NCI-H2171 (cell line): ENCODE measurements around the gene KRTCAP3.

Source experiments
- DNase-seq: peaks from one replicate; lab custom pipeline; 2025; lab: John Stamatoyannopoulos, UW

Gene KRTCAP3

GRCh38 chr2:27441226-27441926 lies 805 bp upstream of the KRTCAP3 start:
- no peak for DNase-seq

GRCh38 chr2:27442920-27443282 lies 720 bp downstream of the KRTCAP3 start:
- DNase-seq: no peak

- DNase-seq: no peak
Observed at GRCh38 chr2:27445155-27445554, 3.0 kb downstream of the KRTCAP3 start.

DNA sequence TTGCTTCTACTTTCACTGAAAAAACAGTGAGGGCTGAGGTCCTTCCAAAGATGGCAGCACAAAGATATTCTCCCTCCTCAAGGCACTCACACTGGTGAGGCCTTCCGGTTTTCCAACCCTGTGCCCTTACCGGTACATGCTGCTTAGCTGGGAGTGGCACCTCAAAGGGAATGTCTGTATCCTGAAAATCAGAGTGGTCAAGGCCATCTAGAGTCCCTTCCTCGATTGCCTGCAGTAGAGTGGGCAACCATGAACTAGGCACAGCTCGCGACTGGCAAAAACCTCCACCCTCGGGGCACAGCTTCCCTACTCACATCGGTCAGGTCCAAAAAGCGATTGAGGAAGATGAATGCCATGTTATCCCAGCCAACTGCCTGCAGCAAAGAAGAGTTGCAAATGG lies 3.4 kb downstream of the KRTCAP3 start:
- DNase-seq: no peak

DNA sequence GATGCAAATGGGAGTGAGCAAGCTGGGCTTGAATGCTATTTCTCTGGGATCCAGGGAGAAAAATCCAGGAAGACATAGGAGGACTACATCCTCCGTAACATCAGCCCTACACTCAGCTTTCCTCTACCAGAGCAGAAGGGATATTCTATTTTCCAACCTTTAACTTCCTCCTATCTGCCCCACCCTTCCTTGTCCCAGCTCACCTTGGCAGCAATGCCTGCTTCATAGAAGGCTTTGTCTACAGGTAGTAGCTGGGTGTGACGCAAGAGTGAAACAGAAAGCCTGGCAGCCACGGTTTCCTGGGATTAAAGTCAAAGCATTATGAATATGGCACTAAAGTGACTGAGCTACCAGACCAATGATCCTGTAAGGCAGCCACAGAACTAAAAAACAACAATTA lies 3.9 kb downstream of the KRTCAP3 start:
- no peak for DNase-seq

- DNase-seq: no peak
Observed at GRCh38 chr2:27448381-27448780, 6.2 kb downstream of the KRTCAP3 start.

DNA sequence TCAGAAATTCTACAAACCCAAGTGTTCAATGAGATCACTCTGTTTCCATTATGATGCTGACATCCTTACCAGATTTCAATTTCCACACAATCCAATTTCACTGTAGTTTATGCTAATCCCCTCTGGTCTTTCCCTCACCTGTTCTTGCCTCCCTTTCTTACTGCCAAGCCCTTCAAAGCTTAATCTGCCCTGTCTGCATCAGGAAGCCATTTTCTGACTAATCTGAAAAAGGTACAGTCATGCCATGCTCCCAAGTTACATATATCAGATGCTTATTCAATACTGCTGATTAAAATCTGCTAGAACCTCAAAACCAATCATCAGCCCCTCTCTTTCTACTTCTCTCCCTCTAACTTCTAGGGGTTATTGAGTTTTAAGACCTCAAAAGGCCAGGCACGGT lies 8.9 kb downstream of the KRTCAP3 start:
- no peak for DNase-seq

GRCh38 chr2:27453968-27454367 lies 11.8 kb downstream of the KRTCAP3 start:
- DNase-seq: no peak

DNA sequence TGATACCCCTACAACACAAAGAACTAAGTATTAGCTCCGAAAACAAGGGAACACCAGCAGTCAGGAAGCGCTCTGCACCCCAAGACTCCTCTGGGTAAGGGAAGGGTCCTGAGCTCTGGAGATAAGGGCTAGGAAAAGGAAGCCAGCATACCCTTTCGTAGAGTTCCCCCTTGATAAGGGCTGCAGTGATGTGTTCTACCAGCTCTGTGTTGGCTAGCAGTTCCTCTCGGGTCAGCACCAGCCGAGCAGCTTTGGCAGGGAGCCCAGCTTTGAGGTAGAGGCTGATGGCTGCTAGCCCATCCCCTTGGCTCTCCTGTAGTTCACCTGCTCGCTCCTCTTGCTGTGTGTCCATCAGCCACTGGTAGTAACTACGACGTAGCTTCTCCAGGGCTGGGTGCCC lies 18.9 kb downstream of the KRTCAP3 start:
- no peak for DNase-seq

GRCh38 chr2:27464443-27464842 lies 22.3 kb downstream of the KRTCAP3 start:
- no peak for DNase-seq

- DNase-seq: no peak
Observed at GRCh38 chr2:27471961-27472360, 29.8 kb downstream of the KRTCAP3 start.

DNA sequence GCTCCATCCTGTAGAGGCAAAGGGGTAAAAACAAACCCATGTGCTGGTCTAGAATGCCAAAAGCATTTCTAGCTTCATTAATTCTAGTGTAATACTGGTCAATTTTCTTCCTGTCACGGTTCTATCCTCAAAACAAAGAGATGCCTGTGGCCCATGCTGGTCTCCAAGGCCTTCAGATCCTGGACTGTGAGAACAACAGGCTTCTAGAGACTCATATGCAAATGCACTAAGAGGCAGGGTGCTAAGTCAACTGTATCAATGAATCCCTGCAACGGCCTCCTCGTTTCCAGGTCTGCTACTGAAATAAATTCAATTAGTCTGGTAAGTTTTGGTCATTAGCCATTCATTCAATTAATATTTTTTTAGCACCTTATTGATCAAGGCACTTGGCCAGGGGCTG lies 43.3 kb downstream of the KRTCAP3 start:
- no peak for DNase-seq

- DNase-seq: no peak
Observed at GRCh38 chr2:27489118-27489497, 46.9 kb downstream of the KRTCAP3 start.

DNA sequence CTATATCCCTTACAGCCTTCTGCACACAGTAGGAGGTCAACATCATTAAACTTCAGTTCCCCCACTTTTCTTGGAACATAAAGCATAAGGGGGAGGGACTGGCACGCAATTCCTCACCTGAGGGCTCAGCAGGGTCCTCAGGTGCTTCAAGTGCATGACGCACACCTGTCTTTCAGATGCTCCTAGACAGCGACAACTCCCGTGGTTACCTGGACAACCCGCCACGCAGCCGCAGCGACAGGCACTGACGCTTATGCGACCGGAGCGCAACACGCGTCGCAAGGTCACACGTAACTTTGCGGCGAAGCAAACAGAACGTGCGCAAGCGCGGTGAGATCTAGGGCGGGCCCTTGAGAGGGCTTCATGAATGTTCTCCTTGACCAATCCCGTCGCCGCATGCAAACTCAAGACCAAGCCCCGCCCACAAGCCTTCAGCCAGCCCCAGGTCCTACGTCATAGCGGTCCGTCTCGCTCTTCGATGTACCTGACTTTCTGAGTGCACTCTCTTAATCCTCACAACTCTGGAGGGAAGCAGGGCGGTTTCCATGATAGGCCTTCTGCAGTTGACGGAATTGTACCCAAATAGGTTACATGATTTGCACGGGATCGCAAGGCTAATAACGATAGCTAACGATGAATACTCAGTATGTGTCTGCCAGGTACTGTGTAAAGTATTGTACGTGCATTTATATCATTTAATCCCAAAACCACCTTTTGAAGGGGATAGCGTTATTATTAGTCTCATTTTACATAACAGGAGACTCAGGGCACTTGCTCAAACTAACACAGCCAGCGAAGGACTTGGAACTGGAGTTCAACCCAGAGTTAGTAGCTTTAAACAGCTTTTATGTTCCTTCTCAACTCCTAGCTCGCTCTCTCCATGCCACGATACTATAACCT lies 47.6 kb downstream of the KRTCAP3 start, which contains the start of gene IFT172:
IFT172 (minus strand) TSS at position 246 of the 900 bp plus-strand sequence; CDS start at position 156, 90 bp downstream.
- peak; percentile 100 for DNase-seq

DNA sequence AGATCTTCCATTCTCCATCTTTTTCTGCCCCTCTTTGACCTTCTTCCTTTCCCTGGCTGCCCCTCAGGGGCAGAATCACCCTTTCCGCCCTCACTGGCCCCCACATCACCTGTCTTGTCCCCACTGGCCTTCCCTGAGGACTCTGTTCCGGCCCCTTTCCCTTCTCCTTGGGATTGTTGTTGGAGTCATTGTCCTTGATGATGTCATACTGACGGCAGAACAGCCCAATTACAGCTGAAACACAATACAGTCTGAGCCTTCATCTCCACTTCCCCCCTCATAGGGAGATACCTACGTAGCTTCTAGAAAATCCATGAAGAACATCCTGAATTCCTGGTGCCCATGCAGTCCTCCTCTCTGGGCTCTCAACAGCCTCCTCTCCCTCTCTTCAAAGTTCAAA lies 50.4 kb downstream of the KRTCAP3 start:
- no peak for DNase-seq

- DNase-seq: no peak
Observed at GRCh38 chr2:27493948-27494283, 51.7 kb downstream of the KRTCAP3 start.
